Left lung (tissue), 10 donors: ENCODE results near the gene SETD1B. TPM values are rescaled to one million over a fixed set of nuclear protein-coding genes. Genes with fewer than 3 reads are reported as not detected.
A peak's percentile ranks its signal among the peaks of the same experiment; 100 is the strongest.

Experiments
- ATAC-seq: fragments of 200-7000 bp; cut with Tn5 transposase; one replicate; pipeline ENCODE4 v1.9.1; 2020; ENCODE audit warnings: moderate library complexity
- DNase-seq, 4 donors: peaks; one replicate each; pipeline ENCODE4 v3.0.0-alpha.2; 2013 to 2020
- H3K27ac ChIP-seq, 2 donors: fragments of 200-600 bp; sonication (generic) in 1 of 2; one replicate each; pipeline versions ENCODE4 v1.5.0 to v1.8.0; 2020 to 2021
- H3K27me3 ChIP-seq, 2 donors: fragments of 200-600 bp; sonication (generic) in 1 of 2; one replicate each; pipeline versions ENCODE4 v1.5.0 to v1.8.0; 2020 to 2021
- H3K36me3 ChIP-seq, 2 donors: fragments of 200-600 bp; sonication (generic) in 1 of 2; one replicate each; pipeline versions ENCODE4 v1.5.0 to v1.8.0; 2020 to 2021
- H3K4me1 ChIP-seq, 2 donors: fragments of 200-600 bp; one replicate each; pipeline ENCODE4 v1.8.0; 2021
- H3K4me3 ChIP-seq, 2 donors: fragments of 200-600 bp; sonication (generic) in 1 of 2; one replicate each; pipeline versions ENCODE4 v1.5.0 to v1.8.0; 2020 to 2021; ENCODE audit warnings: mild to moderate bottlenecking in 1 of 2
- H3K9me3 ChIP-seq, 2 donors: fragments of 200-600 bp; sonication (generic) in 1 of 2; one replicate each; pipeline versions ENCODE4 v1.5.0 to v1.8.0; 2020 to 2021
- CTCF ChIP-seq, 2 donors: fragments of 200-600 bp; sonication (generic) in 1 of 2; IDR thresholded peaks; one replicate each; pipeline versions ENCODE4 v1.5.0 to v1.8.0; 2021; ENCODE audit warnings: antibody characterized with exemption in 2 of 2
- intact Hi-C, 2 donors: fragments of 100-400 bp; cut with DNase I; formaldehyde crosslinking; loops; one replicate each; pipeline versions ENCODE4 v1.11.2 to v1.14.2; 2022
- polyA plus RNA-seq, 6 donors: library from polyadenylated mRNA; unstranded; fragments of 120-200 nt; gene quantifications; one replicate each; pipeline ENCODE4 v1.2.1, GENCODE V29; 2013; ENCODE audit not compliant: insufficient read length in 6 of 6
- total RNA-seq, 2 donors: library from RNA; stranded (reverse); fragmentation: NEBNext Ultra II Directional; extraction: Animal tissue kit (Norgen Biotek cat#: 25700); gene quantifications; one replicate each; pipeline ENCODE4 v1.2.1, GENCODE V29; 2021
- donor health status: DM: no; HTN: yes; CAD: no.
- donor health status: DM: no; HTN: no; CAD: no.

SETD1B gene
- total and polyA plus RNA-seq, 8 donors = 12.1 to 23.4 (median 16.0) TPM

- DNase-seq = peak; percentile 86 to 100 (median 98)
- Histone ChIP-seq H3K4me1 (peaks cover 0 to 19% of the 10 kb centered on the region in 2 donors), H3K4me3 (peak overlapping the region; percentile 51 to 59), H3K9me3 (no peaks in the 10 kb centered on the region), H3K27me3 (no peaks in the 10 kb centered on the region), H3K27ac (peak overlapping the region in 1 of 2 donors; percentile 85), H3K36me3 (no peaks in the 10 kb centered on the region)
- TF ChIP-seq CTCF (IDR thresholded peaks at IDR 0.05) = peak in 1 of 2 donors; percentile 57
- intact Hi-C loops = no loop called here
- ATAC-seq = peak; percentile 99
Observed at GRCh38 chr12:121839106-121839992, 35.5 kb downstream of the SETD1B start.

GRCh38 chr12:121839993-121840761 is 36.4 kb downstream of the SETD1B start:
- Histone ChIP-seq H3K4me3 (peak overlapping the region; percentile 51 to 59), H3K9me3 (no peaks in the 10 kb centered on the region), H3K4me1 (peaks cover 0 to 17% of the 10 kb centered on the region in 2 donors), H3K36me3 (no peaks in the 10 kb centered on the region), H3K27me3 (no peaks in the 10 kb centered on the region), H3K27ac (peak overlapping the region in 1 of 2 donors; percentile 85)
- DNase-seq = no peak
- peak; percentile 1 for ATAC-seq
- intact Hi-C loops = no loop called here
- no peak for TF ChIP-seq CTCF (IDR thresholded peaks at IDR 0.05)

GRCh38 chr12:121843236-121843982 is 39.6 kb downstream of the SETD1B start:
- ATAC-seq (no peak), DNase-seq (no peak)
- no peaks in the 10 kb centered on the region for H3K36me3 ChIP-seq
- no peak overlapping the region for H3K4me3 ChIP-seq
- no peaks in the 10 kb centered on the region for H3K27me3 ChIP-seq
- H3K27ac ChIP-seq = no peak overlapping the region
- H3K4me1 ChIP-seq = peaks cover 0 to 8% of the 10 kb centered on the region in 2 donors
- no peak for TF ChIP-seq CTCF (IDR thresholded peaks at IDR 0.05)
- no peaks in the 10 kb centered on the region for H3K9me3 ChIP-seq
- intact Hi-C loops = no loop called here

- H3K4me3 ChIP-seq = no peak overlapping the region
- H3K4me1 ChIP-seq = no peaks in the 10 kb centered on the region
- no peaks in the 10 kb centered on the region for H3K9me3 ChIP-seq
- H3K36me3 ChIP-seq = no peaks in the 10 kb centered on the region
- ATAC-seq (no peak), DNase-seq (no peak)
- H3K27me3 ChIP-seq = no peaks in the 10 kb centered on the region
- intact Hi-C loops = no loop called here
- H3K27ac ChIP-seq = no peak overlapping the region
- TF ChIP-seq CTCF (IDR thresholded peaks at IDR 0.05) = no peak
Observed at GRCh38 chr12:121845701-121846100, 41.9 kb downstream of the SETD1B start.
